Gastroesophageal sphincter (tissue), 4 donors: Measurements from ENCODE around the gene KLF6. TPM values are rescaled to one million over a fixed set of nuclear protein-coding genes. Genes with fewer than 3 reads are reported as not detected.

Experiments
- ATAC-seq: fragments of 150-250 bp; one replicate; pipeline ENCODE4 v1.9.1; 2016; ENCODE audit warnings: mild to moderate bottlenecking, moderate library complexity
- H3K27ac ChIP-seq, 4 donors: fragments of 200-600 bp; sonication (generic) in 3 of 4; 1 replicate in 3 of 4; 2 replicates in 1 of 4; pipeline ENCODE4 v1.5.1; 2016 to 2019
- H3K27me3 ChIP-seq: fragments of 200-600 bp; sonication (generic); one replicate; pipeline ENCODE4 v1.5.1; 2019
- H3K36me3 ChIP-seq, 2 donors: fragments of 200-600 bp; sonication (generic); one replicate each; pipeline ENCODE4 v1.5.1; 2019; ENCODE audit warnings: control low read depth in 1 of 2
- H3K4me1 ChIP-seq, 3 donors: fragments of 200-600 bp; sonication (generic); 1 replicate in 2 of 3; 2 replicates in 1 of 3; pipeline ENCODE4 v1.5.1; 2016 to 2019; ENCODE audit warnings: control low read depth in 2 of 3
- H3K4me3 ChIP-seq, 2 donors: fragments of 200-600 bp; sonication (generic); one replicate each; pipeline ENCODE4 v1.5.1; 2019; ENCODE audit warnings: mild to moderate bottlenecking in 1 of 2, moderate library complexity in 1 of 2
- H3K9me3 ChIP-seq, 3 donors: fragments of 200-600 bp; sonication (generic); one replicate each; pipeline ENCODE4 v1.5.1; 2017 to 2019; ENCODE audit warnings: control low read depth in 2 of 3
- CTCF ChIP-seq, 4 experiments: fragments of 200-600 bp in 2 of 4; fragments of 450-650 bp in 2 of 4; sonication (generic) in 1 of 4; IDR thresholded peaks; one replicate each; pipeline ENCODE4 v1.5.1; 2017 to 2019; ENCODE audit warnings: antibody characterized with exemption in 4 of 4, mild to moderate bottlenecking in 2 of 4, moderate library complexity in 2 of 4
- EP300 ChIP-seq: sonication (generic); formaldehyde crosslinking; IDR thresholded peaks from one replicate; pipeline ENCODE4 v1.6.1; 2017; ENCODE audit warnings: antibody characterized with exemption, mild to moderate bottlenecking
- POLR2A ChIP-seq, 2 donors: fragments of 450-650 bp; IDR thresholded peaks; one replicate each; pipeline ENCODE4 v1.6.1; 2017; ENCODE audit warnings: antibody characterized with exemption in 2 of 2, mild to moderate bottlenecking in 2 of 2, moderate library complexity in 1 of 2
- POLR2AphosphoS5 ChIP-seq: sonication (generic); formaldehyde crosslinking; IDR thresholded peaks from one replicate; pipeline ENCODE4 v1.6.1; 2017; ENCODE audit warnings: antibody characterized with exemption
- WGBS, 2 donors: methylation state at CpG; one replicate each; pipeline ENCODE4 v1.1.5; 2018; ENCODE audit warnings: low coverage in 1 of 2; 5-methylcytosine and 5-hydroxymethylcytosine counted together
- total RNA-seq, 4 donors: library from RNA; depleted of rRNA; stranded (reverse); fragments of >200 nt; gene quantifications; one replicate each; pipeline ENCODE4 v1.1.0, GENCODE V29; 2016

The KLF6 gene
- total RNA-seq, 4 donors from 2014 or later = 90.3 to 113 (median 105) TPM

- TF ChIP-seq POLR2AphosphoS5 (no peak), CTCF (IDR thresholded peaks at IDR 0.05) (no peak), POLR2A (IDR thresholded peaks at IDR 0.05) (no peak)
- Histone ChIP-seq H3K27me3 (no peaks in the 10 kb centered on the region), H3K27ac (peak overlapping the region; percentile 93 to 100 (median 100)), H3K36me3 (peaks cover 5 to 49% of the 10 kb centered on the region in 2 donors), H3K4me1 (peaks cover 12 to 57% (median 23%) of the 10 kb centered on the region in 3 donors), H3K4me3 (peak overlapping the region; percentile 74 to 98), H3K9me3 (no peaks in the 10 kb centered on the region)
- 0 to 1% methylated on average over 8 of the region's 8 CpGs for WGBS, 2 donors
- no peak for ATAC-seq
These were observed 2.9 kb downstream of the KLF6 start for GRCh38 chr10:3782146-3782450.

GRCh38 chr10:3781468-3782145, 3.4 kb downstream of the KLF6 start:
- no peak for ATAC-seq
- Histone ChIP-seq H3K27ac (peak overlapping the region; percentile 93 to 100 (median 100)), H3K27me3 (no peaks in the 10 kb centered on the region), H3K4me1 (peaks cover 12 to 61% (median 23%) of the 10 kb centered on the region in 3 donors), H3K4me3 (peak overlapping the region; percentile 74 to 98), H3K36me3 (peaks cover 5 to 51% of the 10 kb centered on the region in 2 donors), H3K9me3 (no peaks in the 10 kb centered on the region)
- TF ChIP-seq POLR2AphosphoS5 (peak; percentile 38), POLR2A (IDR thresholded peaks at IDR 0.05) (peak in 1 of 2 donors; percentile 25), EP300 (no peak), CTCF (IDR thresholded peaks at IDR 0.05) (peak; percentile 33 to 83 (median 50))
- 0% methylated on average over 2 of the region's 31 CpGs for WGBS, 2 donors

GRCh38 chr10:3780771-3781467, 4.1 kb downstream of the KLF6 start:
- H3K27ac ChIP-seq = peak overlapping the region; percentile 93 to 100 (median 100)

GRCh38 chr10:3780021-3780770, 4.8 kb downstream of the KLF6 start:
- H3K36me3 ChIP-seq = peaks cover 5 to 61% of the 10 kb centered on the region in 2 donors
- peaks cover 21 to 66% (median 33%) of the 10 kb centered on the region in 3 donors for H3K4me1 ChIP-seq

More at GRCh38 chr10:3780771-3781467, 4.1 kb downstream of the KLF6 start:
- no peaks in the 10 kb centered on the region for H3K27me3 ChIP-seq
- no peak for ATAC-seq
- WGBS, 2 donors = 7 to 9% methylated on average over 6 to 10 of the region's 16 CpGs
- H3K9me3 ChIP-seq = no peaks in the 10 kb centered on the region
- TF ChIP-seq POLR2AphosphoS5 (peak; percentile 48), CTCF (IDR thresholded peaks at IDR 0.05) (no peak), EP300 (no peak), POLR2A (IDR thresholded peaks at IDR 0.05) (peak in 1 of 2 donors; percentile 14)
- peaks cover 5 to 57% of the 10 kb centered on the region in 2 donors for H3K36me3 ChIP-seq
- peak overlapping the region; percentile 74 to 98 for H3K4me3 ChIP-seq
- peaks cover 15 to 61% (median 27%) of the 10 kb centered on the region in 3 donors for H3K4me1 ChIP-seq

More at GRCh38 chr10:3780021-3780770, 4.8 kb downstream of the KLF6 start:
- TF ChIP-seq POLR2A (IDR thresholded peaks at IDR 0.05) (peak in 1 of 2 donors; percentile 19), EP300 (no peak), POLR2AphosphoS5 (peak; percentile 67), CTCF (IDR thresholded peaks at IDR 0.05) (no peak)
- ATAC-seq = no peak
- 10 to 21% methylated on average over 8 to 11 of the region's 17 CpGs for WGBS, 2 donors
- Histone ChIP-seq H3K4me3 (peak overlapping the region; percentile 74 to 98), H3K27me3 (no peaks in the 10 kb centered on the region), H3K9me3 (no peaks in the 10 kb centered on the region), H3K27ac (peak overlapping the region; percentile 93 to 100 (median 100))
